Ishikawa (cell line): ENCODE results near the gene TEX261.

Experiments
- CEBPB ChIP-seq: IDR thresholded peaks from 2 replicates; pipeline ENCODE4 v1.6.1; 2012
- CREB1 ChIP-seq: IDR thresholded peaks from 2 replicates; pipeline ENCODE4 v1.6.1; 2012; ENCODE audit warnings: low read depth
- EGR1 ChIP-seq: IDR thresholded peaks from 2 replicates; pipeline ENCODE4 v1.6.1; 2012
- EP300 ChIP-seq: IDR thresholded peaks from 2 replicates; pipeline ENCODE4 v1.6.1; 2012; ENCODE audit warnings: borderline replicate concordance
- FOXM1 ChIP-seq: IDR thresholded peaks from 2 replicates; pipeline ENCODE4 v1.6.1; 2012; ENCODE audit warnings: low read depth, borderline replicate concordance
- RAD21 ChIP-seq: IDR thresholded peaks from 2 replicates; pipeline ENCODE4 v1.6.1; 2012; ENCODE audit warnings: low read depth
- TAF1 ChIP-seq: IDR thresholded peaks from 2 replicates; pipeline ENCODE4 v1.6.1; 2012; ENCODE audit warnings: low read depth, mild to moderate bottlenecking
- TCF12 ChIP-seq: IDR thresholded peaks from 2 replicates; pipeline ENCODE4 v1.6.1; 2012; ENCODE audit warnings: low read depth
- TEAD4 ChIP-seq: IDR thresholded peaks from 2 replicates; pipeline ENCODE4 v1.6.1; 2012
- YY1 ChIP-seq: IDR thresholded peaks from 2 replicates; pipeline ENCODE4 v1.6.1; 2012; ENCODE audit warnings: low read depth
- ZBTB7A ChIP-seq: IDR thresholded peaks from 2 replicates; pipeline ENCODE4 v1.6.1; 2012; ENCODE audit warnings: low read depth
- TF ChIP-seq, protein P1 (sequence below): IDR thresholded peaks from 2 replicates; pipeline ENCODE4 v1.6.1; 2012; ENCODE audit warnings: low read depth, mild to moderate bottlenecking
- TF ChIP-seq, protein P2 (sequence below): IDR thresholded peaks from 2 replicates; pipeline ENCODE4 v1.6.1; 2012

DNA sequence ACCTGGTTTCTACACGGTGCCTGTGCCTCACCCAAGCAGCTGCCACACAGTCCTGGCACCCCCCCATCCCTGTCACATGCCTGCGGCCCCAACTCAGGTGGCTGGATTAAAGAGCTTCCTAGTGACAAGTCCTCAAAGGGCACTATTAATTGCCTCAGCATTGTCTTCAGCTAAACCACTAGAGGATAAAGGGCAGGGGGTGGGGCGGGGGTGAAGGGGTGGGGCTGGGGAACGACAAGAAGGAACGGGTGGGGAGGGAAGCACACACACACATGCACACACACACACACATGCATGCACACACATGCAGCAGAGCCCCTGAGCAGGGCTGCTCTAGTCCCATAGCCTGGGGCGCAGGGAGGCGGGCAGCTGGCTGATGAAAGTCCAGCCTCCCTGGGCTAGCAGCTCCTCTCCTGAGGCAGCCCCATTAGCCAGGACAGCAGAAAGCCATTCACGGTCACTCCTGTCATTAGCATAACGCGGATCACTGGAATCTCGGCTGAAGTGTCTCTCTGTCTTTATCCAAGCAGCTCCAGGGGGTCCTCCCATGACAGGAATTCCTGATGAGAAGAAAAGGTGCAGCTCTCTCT, 7.4 kb upstream of the TEX261 start:
- TF ChIP-seq EP300 (no peak), CEBPB (no peak), TEAD4 (no peak), RAD21 (no peak), ZBTB7A (no peak), FOXM1 (no peak), TAF1 (no peak), YY1 (no peak), TCF12 (no peak), EGR1 (no peak), CREB1 (no peak)
- TF ChIP-seq, protein P1, sequence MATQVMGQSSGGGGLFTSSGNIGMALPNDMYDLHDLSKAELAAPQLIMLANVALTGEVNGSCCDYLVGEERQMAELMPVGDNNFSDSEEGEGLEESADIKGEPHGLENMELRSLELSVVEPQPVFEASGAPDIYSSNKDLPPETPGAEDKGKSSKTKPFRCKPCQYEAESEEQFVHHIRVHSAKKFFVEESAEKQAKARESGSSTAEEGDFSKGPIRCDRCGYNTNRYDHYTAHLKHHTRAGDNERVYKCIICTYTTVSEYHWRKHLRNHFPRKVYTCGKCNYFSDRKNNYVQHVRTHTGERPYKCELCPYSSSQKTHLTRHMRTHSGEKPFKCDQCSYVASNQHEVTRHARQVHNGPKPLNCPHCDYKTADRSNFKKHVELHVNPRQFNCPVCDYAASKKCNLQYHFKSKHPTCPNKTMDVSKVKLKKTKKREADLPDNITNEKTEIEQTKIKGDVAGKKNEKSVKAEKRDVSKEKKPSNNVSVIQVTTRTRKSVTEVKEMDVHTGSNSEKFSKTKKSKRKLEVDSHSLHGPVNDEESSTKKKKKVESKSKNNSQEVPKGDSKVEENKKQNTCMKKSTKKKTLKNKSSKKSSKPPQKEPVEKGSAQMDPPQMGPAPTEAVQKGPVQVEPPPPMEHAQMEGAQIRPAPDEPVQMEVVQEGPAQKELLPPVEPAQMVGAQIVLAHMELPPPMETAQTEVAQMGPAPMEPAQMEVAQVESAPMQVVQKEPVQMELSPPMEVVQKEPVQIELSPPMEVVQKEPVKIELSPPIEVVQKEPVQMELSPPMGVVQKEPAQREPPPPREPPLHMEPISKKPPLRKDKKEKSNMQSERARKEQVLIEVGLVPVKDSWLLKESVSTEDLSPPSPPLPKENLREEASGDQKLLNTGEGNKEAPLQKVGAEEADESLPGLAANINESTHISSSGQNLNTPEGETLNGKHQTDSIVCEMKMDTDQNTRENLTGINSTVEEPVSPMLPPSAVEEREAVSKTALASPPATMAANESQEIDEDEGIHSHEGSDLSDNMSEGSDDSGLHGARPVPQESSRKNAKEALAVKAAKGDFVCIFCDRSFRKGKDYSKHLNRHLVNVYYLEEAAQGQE = no peak
- TF ChIP-seq, protein P2, sequence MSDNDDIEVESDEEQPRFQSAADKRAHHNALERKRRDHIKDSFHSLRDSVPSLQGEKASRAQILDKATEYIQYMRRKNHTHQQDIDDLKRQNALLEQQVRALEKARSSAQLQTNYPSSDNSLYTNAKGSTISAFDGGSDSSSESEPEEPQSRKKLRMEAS = no peak
